ENCODE results near the gene CNTN5. TPM values are rescaled to one million over a fixed set of nuclear protein-coding genes. Genes with fewer than 3 reads are reported as not detected.

Gene CNTN5
- polyA plus RNA-seq, 1 of the 3 experiments (the other 2 are of a cell fraction) = not detected

DNA sequence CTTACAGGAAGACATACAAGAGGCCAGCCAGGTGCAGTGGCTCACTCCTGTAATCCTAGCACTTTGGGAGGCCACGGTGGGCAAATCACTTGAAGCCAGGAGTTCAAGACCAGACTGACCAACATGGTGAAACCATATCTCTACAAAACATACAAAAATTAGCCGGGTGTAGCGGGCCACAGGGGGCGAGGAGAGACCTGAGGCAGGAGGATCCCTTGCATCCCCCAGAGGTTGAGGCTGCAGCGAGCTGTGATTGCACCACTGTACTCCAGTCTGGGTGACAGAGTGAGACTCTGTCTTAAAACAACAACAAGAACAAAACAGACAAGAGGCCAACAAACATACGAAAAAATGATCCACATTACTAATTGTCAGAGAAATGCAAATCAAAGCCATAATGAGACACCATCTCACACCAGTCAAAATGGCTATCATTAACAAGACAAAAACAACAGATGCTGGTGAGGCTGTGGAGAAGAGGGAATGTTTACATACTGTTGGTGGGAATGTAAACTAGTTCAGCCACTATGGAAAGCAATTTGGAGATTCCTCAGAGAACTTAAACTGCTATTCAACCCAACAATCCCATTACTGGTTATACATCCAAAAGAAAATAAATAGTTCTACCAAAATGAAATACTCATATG, 1167.5 kb downstream of the CNTN5 start:
- Histone ChIP-seq H2AFZ (ENCODE audit: low read depth) (no peak overlapping the region), H3K79me2 (ENCODE audit: insufficient read depth) (no peaks in the 10 kb centered on the region), H3K4me3 (ENCODE audit: low read depth in 2 of 2, low read length in 1 of 2) (no peak overlapping the region), H3K9me2 (no peaks in the 10 kb centered on the region), H3K27me3 (ENCODE audit: insufficient read depth) (no peaks in the 10 kb centered on the region), H4K20me1 (ENCODE audit: insufficient read depth) (no peaks in the 10 kb centered on the region), H3K4me2 (no peak overlapping the region), H3K9ac (no peak overlapping the region), H3F3A (replicated peaks; ENCODE audit: insufficient read depth) (no peaks in the 10 kb centered on the region), H3K36me3 (replicated peaks in 1 of 2; ENCODE audit: control insufficient read depth in 1 of 2, insufficient read depth in 2 of 2, low read length in 1 of 2) (no peaks in the 10 kb centered on the region), H3K9me3 (no peaks in the 10 kb centered on the region), H3K4me1 (ENCODE audit: control insufficient read depth in 1 of 2, insufficient read depth in 2 of 2, low read depth in 1 of 2, low read length in 1 of 2) (no peaks in the 10 kb centered on the region), H3K27ac (ENCODE audit: low read depth in 2 of 2, low read length in 1 of 2) (no peak overlapping the region)
- POLR2A ChIA-PET = no interaction called here
- no peak for DNase-seq
- 6% methylated on average over 6 of the region's 6 CpGs for WGBS (ENCODE audit: low lambda C conversion rate)
- TF ChIP-seq RCOR1 (IDR thresholded peaks at IDR 0.05; ENCODE audit: low read length) (no peak), GABPA (IDR thresholded peaks at IDR 0.05; ENCODE audit: low read depth) (no peak)
- CTCF ChIA-PET = no interaction called here

DNA sequence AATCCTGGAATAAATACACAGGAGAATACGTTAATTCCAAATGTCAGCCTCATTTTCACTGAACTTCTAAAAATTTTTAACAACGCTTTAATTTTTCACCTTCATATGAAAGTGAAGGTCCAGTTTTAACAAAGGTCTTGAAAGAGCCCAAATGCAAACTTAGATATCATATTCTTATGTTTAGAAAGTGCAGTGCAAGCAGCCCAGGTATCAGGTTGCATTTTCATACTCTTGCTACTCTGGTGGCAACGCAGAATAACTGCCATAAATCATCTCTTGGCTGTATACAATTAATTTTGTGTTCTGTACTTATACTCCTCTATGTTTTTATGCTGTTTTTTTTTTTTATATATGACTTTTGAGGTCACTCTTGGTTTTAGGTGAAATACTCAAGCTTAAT, 1169.6 kb downstream of the CNTN5 start:
- H3F3A ChIP-seq (replicated peaks; ENCODE audit: insufficient read depth) = no peaks in the 10 kb centered on the region
- WGBS (ENCODE audit: low lambda C conversion rate) = 2% methylated on average over 3 of the region's 3 CpGs
- H3K9me2 ChIP-seq = no peaks in the 10 kb centered on the region

DNA sequence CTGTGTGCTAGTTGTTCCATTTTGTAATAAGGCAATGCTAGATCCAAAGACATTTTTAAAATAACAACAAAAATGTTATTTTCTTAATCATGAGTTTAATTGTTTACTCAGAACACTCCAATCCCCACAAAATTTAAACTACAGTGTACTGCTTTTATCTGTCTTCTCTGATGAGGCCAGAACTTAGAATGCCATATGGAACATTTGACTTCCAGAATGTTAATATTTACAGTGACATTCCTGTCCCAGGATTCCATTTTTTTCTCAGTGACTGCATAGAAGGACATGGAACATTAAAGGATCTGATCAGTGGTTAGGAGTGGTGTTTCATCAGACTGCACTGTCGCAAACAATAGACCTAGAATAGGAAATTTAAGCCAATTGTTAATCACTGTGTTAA, 1171.4 kb downstream of the CNTN5 start:
- Histone ChIP-seq H3K27me3 (ENCODE audit: insufficient read depth) (no peaks in the 10 kb centered on the region), H3K4me3 (ENCODE audit: low read depth in 2 of 2, low read length in 1 of 2) (no peak overlapping the region), H3K9me3 (no peaks in the 10 kb centered on the region), H3K4me1 (ENCODE audit: control insufficient read depth in 1 of 2, insufficient read depth in 2 of 2, low read depth in 1 of 2, low read length in 1 of 2) (no peaks in the 10 kb centered on the region), H3K9me2 (no peaks in the 10 kb centered on the region), H3K36me3 (replicated peaks in 1 of 2; ENCODE audit: control insufficient read depth in 1 of 2, insufficient read depth in 2 of 2, low read length in 1 of 2) (no peaks in the 10 kb centered on the region), H3F3A (replicated peaks; ENCODE audit: insufficient read depth) (no peaks in the 10 kb centered on the region), H4K20me1 (ENCODE audit: insufficient read depth) (no peaks in the 10 kb centered on the region), H3K4me2 (no peak overlapping the region), H3K9ac (no peak overlapping the region), H2AFZ (ENCODE audit: low read depth) (no peak overlapping the region), H3K27ac (ENCODE audit: low read depth in 2 of 2, low read length in 1 of 2) (no peak overlapping the region), H3K79me2 (ENCODE audit: insufficient read depth) (no peaks in the 10 kb centered on the region)
- POLR2A ChIA-PET = no interaction called here
- CTCF ChIA-PET = no interaction called here
- no peak for DNase-seq
- TF ChIP-seq EP300 (IDR thresholded peaks at IDR 0.05; ENCODE audit: borderline replicate concordance in 1 of 2, low read depth in 1 of 2, low read length in 1 of 2) = no peak
- TF ChIP-seq, protein P1, sequence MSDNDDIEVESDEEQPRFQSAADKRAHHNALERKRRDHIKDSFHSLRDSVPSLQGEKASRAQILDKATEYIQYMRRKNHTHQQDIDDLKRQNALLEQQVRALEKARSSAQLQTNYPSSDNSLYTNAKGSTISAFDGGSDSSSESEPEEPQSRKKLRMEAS (IDR thresholded peaks at IDR 0.05; ENCODE audit: low read depth) = no peak
- TF ChIP-seq, protein P2, sequence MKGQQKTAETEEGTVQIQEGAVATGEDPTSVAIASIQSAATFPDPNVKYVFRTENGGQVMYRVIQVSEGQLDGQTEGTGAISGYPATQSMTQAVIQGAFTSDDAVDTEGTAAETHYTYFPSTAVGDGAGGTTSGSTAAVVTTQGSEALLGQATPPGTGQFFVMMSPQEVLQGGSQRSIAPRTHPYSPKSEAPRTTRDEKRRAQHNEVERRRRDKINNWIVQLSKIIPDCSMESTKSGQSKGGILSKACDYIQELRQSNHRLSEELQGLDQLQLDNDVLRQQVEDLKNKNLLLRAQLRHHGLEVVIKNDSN (IDR thresholded peaks at IDR 0.05; ENCODE audit: borderline replicate concordance, low read depth) = no peak
- TF ChIP-seq, protein P3, sequence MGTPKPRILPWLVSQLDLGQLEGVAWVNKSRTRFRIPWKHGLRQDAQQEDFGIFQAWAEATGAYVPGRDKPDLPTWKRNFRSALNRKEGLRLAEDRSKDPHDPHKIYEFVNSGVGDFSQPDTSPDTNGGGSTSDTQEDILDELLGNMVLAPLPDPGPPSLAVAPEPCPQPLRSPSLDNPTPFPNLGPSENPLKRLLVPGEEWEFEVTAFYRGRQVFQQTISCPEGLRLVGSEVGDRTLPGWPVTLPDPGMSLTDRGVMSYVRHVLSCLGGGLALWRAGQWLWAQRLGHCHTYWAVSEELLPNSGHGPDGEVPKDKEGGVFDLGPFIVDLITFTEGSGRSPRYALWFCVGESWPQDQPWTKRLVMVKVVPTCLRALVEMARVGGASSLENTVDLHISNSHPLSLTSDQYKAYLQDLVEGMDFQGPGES (IDR thresholded peaks at IDR 0.05; ENCODE audit: low read depth, low read length) = no peak
- no peak for TF ChIP-seq MXI1 (IDR thresholded peaks at IDR 0.05; ENCODE audit: low read depth, low read length)
- TF ChIP-seq FOXJ3 (CRISPR knock-in tag; IDR thresholded peaks at IDR 0.05) = no peak
- TF ChIP-seq EZH2phosphoT487 (IDR thresholded peaks at IDR 0.05; ENCODE audit: borderline replicate concordance, low read depth) = no peak
- no peak for TF ChIP-seq POLR2AphosphoS5 (IDR thresholded peaks at IDR 0.05; ENCODE audit: low read depth, low read length)
- no peak for TF ChIP-seq NFIC (IDR thresholded peaks at IDR 0.05; ENCODE audit: borderline replicate concordance)
- 12% methylated on average over 1 of the region's 1 CpG for WGBS (ENCODE audit: low lambda C conversion rate)

More for the DNA sequence above, 1169.6 kb downstream of the CNTN5 start:
- Histone ChIP-seq H3K4me3 (ENCODE audit: low read depth in 2 of 2, low read length in 1 of 2) (no peak overlapping the region), H3K9ac (no peak overlapping the region), H2AFZ (ENCODE audit: low read depth) (no peak overlapping the region), H3K4me2 (no peak overlapping the region), H3K9me3 (no peaks in the 10 kb centered on the region), H3K4me1 (ENCODE audit: control insufficient read depth in 1 of 2, insufficient read depth in 2 of 2, low read depth in 1 of 2, low read length in 1 of 2) (no peaks in the 10 kb centered on the region), H3K79me2 (ENCODE audit: insufficient read depth) (no peaks in the 10 kb centered on the region), H4K20me1 (ENCODE audit: insufficient read depth) (no peaks in the 10 kb centered on the region), H3K27me3 (ENCODE audit: insufficient read depth) (no peaks in the 10 kb centered on the region), H3K27ac (ENCODE audit: low read depth in 2 of 2, low read length in 1 of 2) (no peak overlapping the region), H3K36me3 (replicated peaks in 1 of 2; ENCODE audit: control insufficient read depth in 1 of 2, insufficient read depth in 2 of 2, low read length in 1 of 2) (no peaks in the 10 kb centered on the region)
- no peak for DNase-seq
- ChIA-PET POLR2A (no interaction called here), CTCF (no interaction called here)
- no peak for TF ChIP-seq RAD21 (IDR thresholded peaks at IDR 0.05; ENCODE audit: low read length)
- no peak for TF ChIP-seq TCF12 (IDR thresholded peaks at IDR 0.05)

Measured in SK-N-SH (cell line).